GM12892 (cell line): ENCODE measurements around the gene MYO1C.

Experiments used
- POLR2A ChIP-seq: IDR thresholded peaks from 2 replicates; pipeline ENCODE4 v1.6.1; 2011; ENCODE audit warnings: low read depth, low read length, control low read depth
- POLR2AphosphoS5 ChIP-seq: IDR thresholded peaks from 2 replicates; pipeline ENCODE4 v1.6.1; 2011; ENCODE audit warnings: low read depth, low read length, control low read depth

GRCh38 chr17:1440921-1441320 is 51.6 kb downstream of the MYO1C start:
- no peak for TF ChIP-seq POLR2A
- no peak for TF ChIP-seq POLR2AphosphoS5
